HG03175 (cell line): ENCODE results near the gene DUSP3.
A peak's percentile ranks its signal among the peaks of the same experiment; 100 is the strongest.

Source experiments
- ATAC-seq: cut with Tn5 transposase; IDR thresholded peaks from one replicate; pipeline ENCODE4 v1.9.1; 2021; ENCODE audit warnings: mild to moderate bottlenecking, moderate library complexity; ENCODE audit not compliant: unreplicated experiment

The DUSP3 gene

GRCh38 chr17:43770957-43771356 is 7.8 kb downstream of the DUSP3 start:
- no peak for ATAC-seq

- no peak for ATAC-seq
Observed at GRCh38 chr17:43769859-43770258, 8.9 kb downstream of the DUSP3 start.

- ATAC-seq, result no peak
Observed at GRCh38 chr17:43769426-43769825, 9.4 kb downstream of the DUSP3 start.

GRCh38 chr17:43768943-43769342 is 9.8 kb downstream of the DUSP3 start:
- ATAC-seq, result no peak

GRCh38 chr17:43768382-43768781 is 10.4 kb downstream of the DUSP3 start:
- ATAC-seq, result no peak

- no peak for ATAC-seq
Observed at GRCh38 chr17:43767713-43768059, 11.1 kb downstream of the DUSP3 start.

GRCh38 chr17:43767053-43767712 is 11.6 kb downstream of the DUSP3 start:
- no peak for ATAC-seq

- ATAC-seq, result no peak
Observed at GRCh38 chr17:43766413-43767052, 12.2 kb downstream of the DUSP3 start.

GRCh38 chr17:43760254-43760852 is 18.4 kb downstream of the DUSP3 start:
- ATAC-seq, result peak; percentile 56

GRCh38 chr17:43759836-43760235 is 18.9 kb downstream of the DUSP3 start:
- no peak for ATAC-seq

- ATAC-seq, result no peak
Observed at GRCh38 chr17:43758497-43759174, 20.1 kb downstream of the DUSP3 start, which contains the start of gene SOST. Gene SOST (minus strand): TSS chr17:43758791. CDS start chr17:43758741, 50 bp downstream.

- ATAC-seq, result no peak
Observed at GRCh38 chr17:43758086-43758485, 20.7 kb downstream of the DUSP3 start.

- ATAC-seq, result no peak
Observed at GRCh38 chr17:43757171-43757660, 21.6 kb downstream of the DUSP3 start.

GRCh38 chr17:43756201-43756600 is 22.6 kb downstream of the DUSP3 start:
- ATAC-seq, result no peak

- no peak for ATAC-seq
Observed at GRCh38 chr17:43755389-43755875, 23.3 kb downstream of the DUSP3 start.

- no peak for ATAC-seq
Observed at GRCh38 chr17:43754947-43755346, 23.8 kb downstream of the DUSP3 start.

GRCh38 chr17:43753493-43754129 is 25.2 kb downstream of the DUSP3 start:
- no peak for ATAC-seq

- no peak for ATAC-seq
Observed at GRCh38 chr17:43750153-43750552, 28.6 kb downstream of the DUSP3 start.

GRCh38 chr17:43745541-43745940 is 33.2 kb downstream of the DUSP3 start:
- ATAC-seq, result no peak

- no peak for ATAC-seq
Observed at GRCh38 chr17:43741636-43742035, 37.1 kb downstream of the DUSP3 start.

GRCh38 chr17:43740541-43740940 is 38.2 kb downstream of the DUSP3 start:
- no peak for ATAC-seq
